MCF 10A (cell line): ENCODE data around the gene SDK2. TPM values are rescaled to one million over a fixed set of nuclear protein-coding genes. Genes with fewer than 3 reads are reported as not detected.
"Not testable (repeated sequence)": the region's sequence is repeated elsewhere in the genome, so short reads cannot be mapped to it uniquely, and the experiment has no call there.

Source experiments
- BruUV-seq: library from RNA; stranded (reverse); fragments of 400-500 nt; replicated peaks from 2 replicates; lab custom pipeline; 2021; lab: Mats Ljungman, UMichigan
- CTCF ChIA-PET: fragments of 300-600 bp; sonication (Branson Sonifier 250); formaldehyde crosslinking; extraction: SDS; loops from one replicate; lab custom pipeline; 2021; ENCODE audit warnings: antibody characterized with exemption, inconsistent platforms; lab: Yijun Ruan, JAX
- POLR2A ChIA-PET: fragments of 300-600, 350-650 bp; sonication (Branson Sonifier 250); formaldehyde crosslinking; extraction: SDS; loops from one replicate; lab custom pipeline; 2020; ENCODE audit warnings: antibody characterized with exemption, inconsistent platforms; lab: Yijun Ruan, JAX
- DNase-seq: peaks from one replicate; pipeline ENCODE4 v3.0.0-alpha.2; 2018; ENCODE audit not compliant: unreplicated experiment
- H3K27ac Mint-ChIP-seq: one replicate; pipeline ENCODE4 v1.8.0; 2022; ENCODE audit warnings: mild to moderate bottlenecking, low read depth, mixed read lengths; ENCODE audit not compliant: unreplicated experiment
- H3K27me3 Mint-ChIP-seq: one replicate; pipeline ENCODE4 v1.8.0; 2022; ENCODE audit warnings: mixed read lengths; ENCODE audit not compliant: insufficient read depth, unreplicated experiment
- H3K36me3 Mint-ChIP-seq: one replicate; pipeline ENCODE4 v1.8.0; 2022; ENCODE audit warnings: mild to moderate bottlenecking, moderate library complexity, mixed read lengths; ENCODE audit not compliant: insufficient read depth, unreplicated experiment
- H3K4me1 Mint-ChIP-seq: one replicate; pipeline ENCODE4 v1.8.0; 2022; ENCODE audit warnings: mixed read lengths; ENCODE audit not compliant: insufficient read depth, unreplicated experiment
- H3K4me3 Mint-ChIP-seq: one replicate; pipeline ENCODE4 v1.8.0; 2022; ENCODE audit warnings: mild to moderate bottlenecking, moderate library complexity, mixed read lengths; ENCODE audit not compliant: unreplicated experiment
- H3K9me3 Mint-ChIP-seq: one replicate; pipeline ENCODE4 v1.8.0; 2022; ENCODE audit warnings: mixed read lengths; ENCODE audit not compliant: unreplicated experiment
- CTCF ChIP-seq: fragments of 200-600 bp; IDR thresholded peaks from one replicate; pipeline ENCODE4 v1.8.0; 2022; ENCODE audit warnings: antibody characterized with exemption, mild to moderate bottlenecking; ENCODE audit not compliant: unreplicated experiment
- intact Hi-C: fragments of 100-400 bp; cut with micrococcal nuclease; formaldehyde crosslinking; loops from 2 replicates; pipeline ENCODE4 v1.14.1; 2022
- total RNA-seq: library from RNA; stranded (reverse); gene quantifications from 2 replicates; pipeline ENCODE4 v1.2.3, GENCODE V29; 2022

The SDK2 gene
- total RNA-seq, 1 experiment from 2014 or later = not detected

GRCh38 chr17:73376152-73376551, 268.1 kb downstream of the SDK2 start:
- TF ChIP-seq CTCF = no peak
- CTCF ChIA-PET = interaction anchor here (0.6 to 1.4 kb wide), 2 partner anchors 121 to 601 kb away, joined by 4 to 5 read pairs; no protein-coding TSS in a partner anchor
- peaks cover 5% of the 10 kb centered on the region for H3K4me1 Mint-ChIP-seq
- POLR2A ChIA-PET = no interaction called here
- no TSS peak for BruUV-seq
- peaks cover 57% of the 10 kb centered on the region for H3K27me3 Mint-ChIP-seq
- H3K9me3 Mint-ChIP-seq = no peaks in the 10 kb centered on the region
- no peak overlapping the region for H3K4me3 Mint-ChIP-seq
- H3K27ac Mint-ChIP-seq = no peak overlapping the region
- H3K36me3 Mint-ChIP-seq = no peaks in the 10 kb centered on the region
- intact Hi-C loops = no loop called here
- DNase-seq = no peak

- Mint-ChIP-seq H3K4me3 (no peak overlapping the region), H3K9me3 (no peaks in the 10 kb centered on the region), H3K27ac (no peak overlapping the region), H3K4me1 (peaks cover 8% of the 10 kb centered on the region), H3K36me3 (no peaks in the 10 kb centered on the region), H3K27me3 (peaks cover 59% of the 10 kb centered on the region)
- no peak for TF ChIP-seq CTCF
- no peak for DNase-seq
- POLR2A ChIA-PET = interaction anchor here (0.7 to 3.7 kb wide), 2 partner anchors 10 to 118 kb away, joined by 3 to 17 read pairs; no protein-coding TSS in a partner anchor
- CTCF ChIA-PET = interaction anchor here (0.6 to 13.5 kb wide), 5 partner anchors 110 to 184 kb away, joined by 3 to 301 read pairs (median 5); partner anchors contain the start of gene CPSF4L
- intact Hi-C loops = loop anchor here (2.0 kb wide), 2 partner anchors 31 to 645 kb away; no protein-coding TSS in a partner anchor
- BruUV-seq = no TSS peak
Measured at GRCh38 chr17:73371836-73372235, 272.4 kb downstream of the SDK2 start.

- TF ChIP-seq CTCF = no peak
- Mint-ChIP-seq H3K36me3 (no peaks in the 10 kb centered on the region), H3K4me3 (no peak overlapping the region), H3K9me3 (no peaks in the 10 kb centered on the region), H3K4me1 (peaks cover 8% of the 10 kb centered on the region), H3K27ac (no peak overlapping the region), H3K27me3 (peaks cover 53% of the 10 kb centered on the region)
- peak; percentile 48 for DNase-seq
- no TSS peak for BruUV-seq
- intact Hi-C loops = loop anchor here (2.0 kb wide), 2 partner anchors 30 to 644 kb away; no protein-coding TSS in a partner anchor
- POLR2A ChIA-PET = interaction anchor here (3.7 kb wide), 1 partner anchor 117 kb away, joined by 17 read pairs; no protein-coding TSS in a partner anchor
- CTCF ChIA-PET = interaction anchor here (0.7 to 13.5 kb wide), 6 partner anchors 69 to 643 kb away, joined by 3 to 301 read pairs (median 6); partner anchors contain the start of gene CPSF4L
Measured at GRCh38 chr17:73371285-73371684, 273.0 kb downstream of the SDK2 start.

- not testable (repeated sequence) for H3K4me1 Mint-ChIP-seq, H3K4me3 Mint-ChIP-seq, H3K36me3 Mint-ChIP-seq, H3K9me3 Mint-ChIP-seq, H3K27ac Mint-ChIP-seq, BruUV-seq
- ChIA-PET CTCF (interaction anchor here (0.6 to 13.5 kb wide), 39 partner anchors 8 to 721 kb away, joined by 3 to 301 read pairs (median 4); partner anchors contain the start of genes COG1 and CPSF4L), POLR2A (interaction anchor here (0.7 to 3.7 kb wide), 8 partner anchors 59 to 126 kb away, joined by 3 to 17 read pairs (median 4); partner anchors contain the start of gene CPSF4L)
- peak; percentile 75 for DNase-seq
- H3K27me3 Mint-ChIP-seq = peaks cover 42% of the 10 kb centered on the region
- intact Hi-C loops = loop anchor here (1.0 to 2.0 kb wide), 5 partner anchors 29 to 643 kb away; no protein-coding TSS in a partner anchor
- TF ChIP-seq CTCF = peak; percentile 78
Measured at GRCh38 chr17:73369817-73370490, 274.3 kb downstream of the SDK2 start.
